T-helper 2 cell treated with Interferon-gamma antibody and Interleukin-4, amounts not matched to agents 5 μg/mL and 100 μg/mL, for 36 hours (primary cell): ENCODE results near the gene IGF2.
A peak's percentile ranks its signal among the peaks of the same experiment; 100 is the strongest.

Source experiments
- DNase-seq: peaks from one replicate; pipeline ENCODE4 v3.0.0; 2021; ENCODE audit warnings: low spot score
- H3K27ac Mint-ChIP-seq: one replicate; pipeline ENCODE4 v1.8.0; 2021; ENCODE audit warnings: mild to moderate bottlenecking, mixed read lengths
- H3K27me3 Mint-ChIP-seq: one replicate; pipeline ENCODE4 v1.8.0; 2021; ENCODE audit warnings: low read depth, mixed read lengths
- H3K36me3 Mint-ChIP-seq: one replicate; pipeline ENCODE4 v1.8.0; 2021; ENCODE audit warnings: low read depth, mixed read lengths
- H3K4me1 Mint-ChIP-seq: one replicate; pipeline ENCODE4 v1.8.0; 2021; ENCODE audit warnings: low read depth, mixed read lengths
- H3K4me3 Mint-ChIP-seq: one replicate; pipeline ENCODE4 v1.8.0; 2022; ENCODE audit warnings: mild to moderate bottlenecking, moderate library complexity, mixed read lengths
- H3K9me3 Mint-ChIP-seq: one replicate; pipeline ENCODE4 v1.8.0; 2021; ENCODE audit warnings: mixed read lengths

IGF2 gene

GRCh38 chr11:2151500-2152257 is 12.5 kb upstream of the IGF2 start:
- no peaks in the 10 kb centered on the region for H3K9me3 Mint-ChIP-seq
- DNase-seq, result peak; percentile 59
- H3K27ac Mint-ChIP-seq, result no peak overlapping the region
- H3K27me3 Mint-ChIP-seq, result peaks cover 35% of the 10 kb centered on the region
- peak overlapping the region; percentile 18 for H3K4me3 Mint-ChIP-seq
- H3K4me1 Mint-ChIP-seq, result peaks cover 5% of the 10 kb centered on the region
- no peaks in the 10 kb centered on the region for H3K36me3 Mint-ChIP-seq

DNA sequence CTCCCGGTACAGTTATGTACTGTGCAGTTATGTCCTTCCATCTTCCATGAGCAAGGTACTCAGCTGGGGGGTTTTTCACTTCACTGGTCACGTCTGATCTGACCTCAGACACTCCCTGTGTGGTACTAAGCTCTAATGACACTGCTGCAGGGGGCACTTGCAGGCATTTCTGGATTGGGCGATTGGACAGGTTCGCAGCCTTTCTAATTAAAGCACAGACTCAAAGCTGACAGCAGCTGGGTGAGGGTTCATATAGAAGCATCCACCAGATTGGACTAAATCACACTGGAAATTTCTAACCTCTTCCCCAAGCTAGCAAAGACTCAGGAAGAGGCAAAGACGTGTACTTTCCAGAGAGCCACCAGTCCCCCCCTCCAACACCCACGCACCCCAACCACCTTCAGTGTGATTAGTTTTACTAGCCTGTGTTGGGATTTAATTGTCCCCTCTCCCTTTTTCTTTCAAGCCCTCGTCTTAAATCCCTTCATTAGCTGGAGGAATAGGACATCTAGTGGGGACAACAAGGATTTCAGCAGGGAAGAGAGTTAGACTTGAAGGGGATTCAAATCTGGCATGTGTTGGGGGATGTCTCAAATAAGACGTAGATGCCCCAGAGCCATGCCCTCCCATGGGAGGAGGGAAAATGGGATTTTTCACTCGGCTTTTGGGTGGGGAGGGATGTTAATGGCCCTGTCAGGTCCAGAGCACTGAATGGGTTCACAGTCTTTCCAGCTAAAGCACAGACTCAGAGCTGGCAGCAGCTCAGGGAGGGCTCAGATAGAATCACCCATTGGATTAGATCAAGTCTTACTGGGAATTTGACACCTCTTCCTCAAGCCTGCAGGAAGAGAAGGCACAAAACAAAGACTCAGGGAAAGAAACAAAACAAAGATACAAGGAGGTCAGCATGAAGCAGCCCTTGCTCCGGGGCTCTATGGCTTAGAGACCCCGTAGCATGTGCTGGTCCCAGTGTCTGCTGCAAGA is 11.0 kb upstream of the IGF2 start:
- Mint-ChIP-seq H3K4me3 (no peak overlapping the region), H3K4me1 (peaks cover 5% of the 10 kb centered on the region), H3K27ac (no peak overlapping the region), H3K27me3 (peaks cover 49% of the 10 kb centered on the region), H3K9me3 (no peaks in the 10 kb centered on the region), H3K36me3 (no peaks in the 10 kb centered on the region)
- DNase-seq, result no peak

DNA sequence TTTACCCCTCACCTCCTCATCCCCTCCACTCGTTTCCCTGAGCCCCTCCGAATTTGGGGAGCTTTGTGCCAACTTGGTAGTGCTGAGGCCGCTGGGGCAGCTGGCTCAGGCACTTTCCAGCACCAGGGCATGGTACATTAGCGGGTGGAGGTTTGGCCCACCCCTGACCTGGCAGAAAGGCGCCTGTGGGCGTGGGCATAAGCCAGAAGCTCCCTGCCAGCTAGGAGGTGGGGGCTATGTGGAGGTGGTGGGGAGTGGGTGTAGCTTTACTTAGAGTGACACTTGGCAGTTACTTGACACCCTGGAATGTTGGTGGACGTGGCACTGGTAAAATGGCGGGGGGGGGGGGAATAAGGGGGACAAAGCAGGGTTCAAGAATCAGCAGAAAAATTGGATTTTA is 10.3 kb upstream of the IGF2 start:
- Mint-ChIP-seq H3K27me3 (peaks cover 56% of the 10 kb centered on the region), H3K27ac (no peak overlapping the region), H3K9me3 (no peaks in the 10 kb centered on the region), H3K4me1 (peaks cover 5% of the 10 kb centered on the region), H3K4me3 (no peak overlapping the region), H3K36me3 (no peaks in the 10 kb centered on the region)
- no peak for DNase-seq

DNA sequence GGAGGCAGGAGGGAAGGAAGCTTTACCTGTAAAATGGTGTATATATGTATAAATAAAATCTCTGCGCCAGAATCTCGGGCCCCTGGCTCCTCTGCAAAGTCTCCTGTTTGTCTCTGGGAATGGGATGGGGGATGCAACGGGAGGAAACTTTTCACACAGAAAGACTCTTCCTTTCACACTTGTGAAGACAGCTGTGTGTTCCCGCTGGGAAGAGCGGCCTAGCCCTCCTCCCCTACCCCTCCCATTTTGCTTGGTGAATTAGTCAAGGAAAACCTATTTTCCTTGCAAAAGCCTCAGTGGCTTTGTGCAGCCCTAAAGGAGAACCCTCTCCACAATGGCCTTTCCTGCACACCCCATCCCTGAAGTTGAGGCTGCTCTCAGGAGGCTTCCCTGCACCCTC is 9.4 kb upstream of the IGF2 start:
- no peak for DNase-seq
- H3K4me1 Mint-ChIP-seq, result peaks cover 5% of the 10 kb centered on the region
- H3K9me3 Mint-ChIP-seq, result no peaks in the 10 kb centered on the region
- peaks cover 60% of the 10 kb centered on the region for H3K27me3 Mint-ChIP-seq
- no peak overlapping the region for H3K27ac Mint-ChIP-seq
- no peak overlapping the region for H3K4me3 Mint-ChIP-seq
- H3K36me3 Mint-ChIP-seq, result no peaks in the 10 kb centered on the region

DNA sequence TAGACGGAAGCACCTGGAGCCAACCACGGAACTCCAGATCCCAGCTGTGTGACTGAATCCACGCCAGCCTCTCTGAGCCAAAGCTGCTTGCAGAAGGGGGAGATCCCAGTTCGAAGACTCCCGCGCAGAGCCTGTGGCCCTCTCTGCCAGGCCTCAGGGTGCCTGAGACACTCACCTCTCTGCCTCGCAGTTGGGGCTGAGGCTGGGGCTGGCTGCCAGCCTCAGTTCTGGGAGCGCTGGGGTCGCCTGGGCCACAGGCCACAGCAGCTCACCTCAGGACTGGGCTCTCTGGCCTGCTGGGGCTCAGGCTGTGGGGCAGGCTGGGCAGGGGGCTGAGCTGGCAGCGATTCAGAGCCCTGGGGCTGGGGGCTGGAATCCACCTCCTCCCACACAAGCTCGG is 8.2 kb upstream of the IGF2 start:
- Mint-ChIP-seq H3K36me3 (no peaks in the 10 kb centered on the region), H3K4me3 (no peak overlapping the region), H3K9me3 (no peaks in the 10 kb centered on the region), H3K27me3 (peaks cover 72% of the 10 kb centered on the region), H3K4me1 (peaks cover 5% of the 10 kb centered on the region), H3K27ac (no peak overlapping the region)
- DNase-seq, result no peak

- Mint-ChIP-seq H3K27me3 (peaks cover 82% of the 10 kb centered on the region), H3K4me3 (no peak overlapping the region), H3K9me3 (no peaks in the 10 kb centered on the region), H3K4me1 (no peaks in the 10 kb centered on the region), H3K36me3 (no peaks in the 10 kb centered on the region), H3K27ac (no peak overlapping the region)
- no peak for DNase-seq
Measured at GRCh38 chr11:2146051-2146450, 6.9 kb upstream of the IGF2 start.

DNA sequence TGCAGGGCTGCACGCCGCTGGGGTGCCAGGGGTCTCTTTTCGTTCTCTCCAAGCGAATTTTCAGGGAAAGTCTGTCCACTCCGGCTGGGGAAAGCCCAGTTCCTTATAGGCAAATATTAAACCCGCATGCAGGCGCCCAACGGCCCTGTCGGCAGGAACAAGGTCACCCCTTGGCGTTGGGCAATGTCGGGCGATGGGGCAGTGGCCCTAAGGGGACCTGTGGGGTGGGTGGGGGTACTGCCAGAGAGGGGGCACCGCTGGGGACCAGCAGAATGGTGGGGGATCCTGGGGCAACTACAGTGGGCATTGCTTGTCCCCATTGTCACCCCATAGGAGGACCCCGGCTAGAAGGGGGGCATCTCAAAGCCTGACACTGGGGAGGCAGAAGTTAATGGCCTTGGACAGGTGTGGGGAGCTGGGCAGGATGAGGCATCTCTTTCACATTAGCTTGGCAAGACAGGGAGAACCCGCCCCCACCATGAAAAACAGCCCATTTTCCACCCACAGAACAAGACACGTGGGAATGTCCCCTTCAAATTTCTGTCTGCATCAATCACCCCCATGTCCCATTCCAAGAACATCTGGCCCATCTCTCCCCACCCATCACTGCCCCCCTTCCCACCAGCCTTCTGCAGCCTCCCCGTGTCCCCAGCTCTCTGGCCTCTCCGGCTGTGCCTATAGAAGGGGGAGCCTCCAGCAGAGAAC is 5.5 kb upstream of the IGF2 start:
- H3K4me3 Mint-ChIP-seq, result no peak overlapping the region
- DNase-seq, result no peak
- H3K27me3 Mint-ChIP-seq, result peaks cover 76% of the 10 kb centered on the region
- no peaks in the 10 kb centered on the region for H3K4me1 Mint-ChIP-seq
- H3K9me3 Mint-ChIP-seq, result no peaks in the 10 kb centered on the region
- H3K36me3 Mint-ChIP-seq, result no peaks in the 10 kb centered on the region
- H3K27ac Mint-ChIP-seq, result no peak overlapping the region

DNA sequence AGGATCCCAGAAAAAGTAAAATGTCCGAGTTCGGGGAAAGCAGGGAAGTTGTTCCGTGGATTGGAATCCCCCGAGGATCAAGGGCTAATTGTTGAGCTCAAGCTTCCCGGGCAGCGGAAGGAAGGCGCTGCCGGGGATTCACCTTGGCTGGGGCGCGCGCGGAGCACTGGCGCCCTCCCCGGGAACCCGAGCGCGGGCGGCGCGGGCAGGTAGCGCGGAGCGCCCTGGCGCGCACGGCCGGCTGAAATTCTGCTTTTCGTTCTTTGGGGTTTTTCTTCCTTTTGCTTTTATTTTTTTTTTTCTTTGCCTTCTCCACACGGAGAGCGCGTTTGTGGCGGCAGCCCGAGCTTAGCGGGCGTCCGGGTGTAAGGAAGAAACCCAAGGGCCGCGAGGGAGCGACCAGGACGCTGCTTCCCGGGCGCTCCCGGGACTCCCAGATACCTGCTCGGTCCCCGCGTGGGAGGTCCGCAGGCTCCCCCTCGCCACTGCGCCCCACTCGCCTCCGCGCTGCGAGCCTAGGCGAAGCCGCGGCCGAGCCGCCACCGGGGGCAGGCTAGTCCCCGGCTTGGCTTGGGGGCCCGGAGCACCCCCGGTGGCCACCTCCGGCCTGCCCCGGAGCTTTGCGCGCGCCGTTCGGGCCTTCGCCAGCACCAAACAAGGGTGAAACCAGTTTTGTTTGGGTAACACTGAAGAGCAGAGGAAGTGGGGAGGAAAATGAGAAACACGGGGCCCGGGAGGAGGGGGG is 4.8 kb upstream of the IGF2 start:
- DNase-seq, result no peak
- Mint-ChIP-seq H3K9me3 (no peaks in the 10 kb centered on the region), H3K4me3 (no peak overlapping the region), H3K4me1 (no peaks in the 10 kb centered on the region), H3K27ac (no peak overlapping the region), H3K36me3 (no peaks in the 10 kb centered on the region), H3K27me3 (peaks cover 73% of the 10 kb centered on the region)

- H3K4me3 Mint-ChIP-seq, result no peak overlapping the region
- peaks cover 69% of the 10 kb centered on the region for H3K27me3 Mint-ChIP-seq
- H3K4me1 Mint-ChIP-seq, result no peaks in the 10 kb centered on the region
- no peaks in the 10 kb centered on the region for H3K9me3 Mint-ChIP-seq
- no peak for DNase-seq
- no peak overlapping the region for H3K27ac Mint-ChIP-seq
- no peaks in the 10 kb centered on the region for H3K36me3 Mint-ChIP-seq
Measured at GRCh38 chr11:2143477-2143798, 4.2 kb upstream of the IGF2 start.

- Mint-ChIP-seq H3K4me3 (no peak overlapping the region), H3K27me3 (peaks cover 67% of the 10 kb centered on the region), H3K27ac (no peak overlapping the region), H3K4me1 (no peaks in the 10 kb centered on the region), H3K36me3 (no peaks in the 10 kb centered on the region), H3K9me3 (no peaks in the 10 kb centered on the region)
- peak; percentile 69 for DNase-seq
Measured at GRCh38 chr11:2142762-2143202, 3.6 kb upstream of the IGF2 start.

DNA sequence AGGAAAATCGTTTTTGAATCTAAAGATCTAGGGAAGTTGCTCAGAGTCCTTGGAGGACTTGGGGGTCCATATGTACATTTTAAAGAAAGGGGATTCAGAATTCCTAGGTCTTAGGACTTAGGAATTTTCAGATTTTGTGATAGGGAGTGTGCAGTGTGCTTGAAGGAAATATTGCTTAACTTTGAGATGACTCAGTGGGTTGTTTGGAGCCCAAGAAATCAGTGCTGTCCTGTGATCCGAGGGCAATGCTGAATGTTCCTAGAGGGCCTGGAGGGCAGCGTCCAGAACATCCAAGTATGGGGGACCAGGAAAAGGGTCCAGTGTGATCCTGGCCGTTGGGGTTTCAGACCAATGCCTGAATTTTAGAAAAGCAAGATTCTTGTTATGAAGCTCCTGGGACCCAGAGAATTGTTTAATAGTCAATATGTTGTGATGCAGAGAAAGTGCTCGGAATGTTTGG is 3.1 kb upstream of the IGF2 start:
- no peak for DNase-seq
- Mint-ChIP-seq H3K27ac (no peak overlapping the region), H3K36me3 (no peaks in the 10 kb centered on the region), H3K4me1 (no peaks in the 10 kb centered on the region), H3K4me3 (no peak overlapping the region), H3K9me3 (no peaks in the 10 kb centered on the region), H3K27me3 (peaks cover 70% of the 10 kb centered on the region)

GRCh38 chr11:2140411-2141400 is 1.5 kb upstream of the IGF2 start:
- Mint-ChIP-seq H3K36me3 (no peaks in the 10 kb centered on the region), H3K4me1 (no peaks in the 10 kb centered on the region), H3K27ac (no peak overlapping the region), H3K4me3 (no peak overlapping the region), H3K27me3 (peaks cover 69% of the 10 kb centered on the region), H3K9me3 (no peaks in the 10 kb centered on the region)
- no peak for DNase-seq
